Measurements from ENCODE around the gene ATP5MC2. TPM values are rescaled to one million over a fixed set of nuclear protein-coding genes. Genes with fewer than 3 reads are reported as not detected.

Gene ATP5MC2
- 103 and 107 TPM in 2 replicates for total RNA-seq

GRCh38 chr12:53675701-53676607 lies at the start of gene ATP5MC2:
Gene ATP5MC2 (minus strand): TSS chr12:53676083. CDS start chr12:53672614, 3,469 bp downstream.

DNA sequence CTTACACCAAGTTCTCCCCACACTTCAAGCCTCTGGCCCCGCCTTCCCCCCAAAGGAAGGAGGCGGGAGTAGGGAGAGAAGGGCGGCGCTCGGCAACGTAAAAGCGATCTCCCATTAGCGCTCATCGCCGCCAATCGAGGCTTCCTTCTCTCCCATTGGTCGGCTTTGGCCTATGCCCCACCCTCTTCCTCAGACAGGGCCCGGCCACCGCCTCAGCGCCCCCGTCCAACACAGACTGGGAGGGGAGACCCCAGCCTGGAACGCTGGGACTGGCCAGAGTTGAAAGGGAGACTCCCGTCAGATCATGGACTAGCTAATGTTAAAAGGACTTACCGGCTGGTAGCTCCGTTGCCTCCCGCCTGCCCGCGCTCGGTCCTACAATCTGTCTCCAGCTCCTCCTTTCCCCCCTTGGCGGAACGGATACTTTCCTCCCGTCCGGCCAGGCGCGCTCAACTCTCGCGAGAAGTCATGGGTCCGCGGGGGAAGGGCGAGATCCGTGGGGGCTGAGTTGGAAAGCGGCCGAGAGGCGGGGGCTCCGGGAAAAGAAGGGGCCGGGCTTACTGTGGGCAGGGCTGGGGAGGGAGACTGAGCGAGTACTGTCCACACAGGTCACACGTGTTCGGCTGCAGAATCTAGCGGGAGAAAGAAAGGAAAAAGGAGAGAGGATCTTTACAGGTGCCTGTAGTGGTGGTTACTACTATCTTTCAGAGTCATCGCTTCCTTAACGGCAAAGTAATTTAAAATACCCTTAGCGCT lies 49.8 kb downstream of the ATP5MC2 start, which contains the start of gene ATF7:
Gene ATF7 (minus strand): TSS at position 437 of the 756 bp plus-strand sequence. CDS start 25,382 bp downstream, outside the sequence.

Other genes with a start within 250 kb of the ATP5MC2 start
- gene PRR13, start 234.3 kb downstream of the ATP5MC2 start, total RNA-seq = 24.2 and 30.9 TPM in 2 replicates
- gene PCBP2, start 224.0 kb downstream of the ATP5MC2 start, total RNA-seq = 410 and 411 TPM in 2 replicates
- gene MAP3K12, start 176.6 kb downstream of the ATP5MC2 start, total RNA-seq = 34.2 and 44.7 TPM in 2 replicates
- 32.9 and 33.8 TPM in 2 replicates for gene TARBP2, start 174.8 kb downstream of the ATP5MC2 start, total RNA-seq
- not detected in 2 replicates for gene NPFF, start 168.6 kb downstream of the ATP5MC2 start, total RNA-seq
- 11.4 and 13.2 TPM in 2 replicates for gene ATF7, start 49.7 kb downstream of the ATP5MC2 start, total RNA-seq
- gene CALCOCO1, start 51.4 kb upstream of the ATP5MC2 start, total RNA-seq = 96.7 and 125 TPM in 2 replicates
- not detected in 2 replicates for gene CISTR, start 75.9 kb upstream of the ATP5MC2 start, total RNA-seq

Data from smooth muscle cell of the pulmonary artery (primary cell).